SK-N-SH (cell line): ENCODE results near the gene SLC26A11.

ENCODE experiments used
- FOXM1 ChIP-seq: IDR thresholded peaks from 2 replicates; pipeline ENCODE4 v1.4.0; 2012; ENCODE audit warnings: low read depth, mild to moderate bottlenecking
- JUND ChIP-seq: IDR thresholded peaks from 2 replicates; pipeline ENCODE4 v1.4.0; 2012
- TF ChIP-seq, protein P1 (sequence below): fragments of 150-350 bp; IDR thresholded peaks from 2 replicates; pipeline ENCODE4 v1.6.1; 2016; ENCODE audit warnings: mild to moderate bottlenecking, low read depth, low read length
- TF ChIP-seq, protein P2 (sequence below): fragments of 200-600 bp; sonication (generic); IDR thresholded peaks from 2 replicates; pipeline ENCODE4 v1.6.1; 2017; ENCODE audit warnings: antibody characterized with exemption, mild to moderate bottlenecking, moderate library complexity

DNA sequence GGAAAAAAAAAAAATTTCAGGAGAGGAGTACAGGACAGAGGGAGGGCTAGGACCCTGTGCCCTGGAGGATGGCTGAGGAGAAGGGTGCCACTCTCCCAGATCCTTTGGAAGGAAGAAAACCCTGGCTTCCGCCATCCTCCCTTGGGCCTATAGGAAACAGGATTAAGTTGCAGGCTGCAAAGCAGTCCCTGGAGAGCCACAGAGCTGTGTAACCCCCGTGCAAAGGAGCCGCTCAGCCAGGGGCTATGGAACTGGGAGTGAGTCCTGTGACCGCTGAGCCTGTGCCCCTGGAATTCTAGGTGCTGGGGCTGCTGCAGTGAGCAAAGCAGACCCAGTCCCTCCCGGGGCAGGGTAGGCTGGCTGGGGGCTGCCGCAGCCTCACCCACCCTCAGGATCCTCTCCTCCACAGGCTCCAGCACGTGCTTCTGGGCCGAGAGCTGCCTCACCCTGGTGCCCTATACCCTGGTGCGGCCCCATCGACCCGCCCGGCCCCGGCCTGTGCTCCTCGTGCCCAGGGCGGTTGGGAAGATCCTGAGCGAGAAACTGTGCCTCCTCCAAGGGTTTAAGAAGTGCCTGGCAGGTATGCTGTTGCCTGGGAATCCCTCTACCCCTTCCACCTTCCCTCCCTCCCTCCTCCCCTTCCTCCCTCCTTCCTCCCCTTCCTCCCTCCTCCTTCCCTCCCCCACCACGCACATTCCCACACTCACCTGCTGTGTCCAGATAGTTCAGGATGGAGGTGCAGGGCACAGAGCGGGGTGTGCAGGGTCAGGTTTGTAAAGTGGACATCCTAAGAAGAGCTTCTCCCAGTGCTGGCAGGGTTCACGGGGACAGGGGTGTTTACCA, 15.4 kb upstream of the SLC26A11 start:
- TF ChIP-seq, protein P1, sequence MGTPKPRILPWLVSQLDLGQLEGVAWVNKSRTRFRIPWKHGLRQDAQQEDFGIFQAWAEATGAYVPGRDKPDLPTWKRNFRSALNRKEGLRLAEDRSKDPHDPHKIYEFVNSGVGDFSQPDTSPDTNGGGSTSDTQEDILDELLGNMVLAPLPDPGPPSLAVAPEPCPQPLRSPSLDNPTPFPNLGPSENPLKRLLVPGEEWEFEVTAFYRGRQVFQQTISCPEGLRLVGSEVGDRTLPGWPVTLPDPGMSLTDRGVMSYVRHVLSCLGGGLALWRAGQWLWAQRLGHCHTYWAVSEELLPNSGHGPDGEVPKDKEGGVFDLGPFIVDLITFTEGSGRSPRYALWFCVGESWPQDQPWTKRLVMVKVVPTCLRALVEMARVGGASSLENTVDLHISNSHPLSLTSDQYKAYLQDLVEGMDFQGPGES: no peak
- TF ChIP-seq JUND (no peak), FOXM1 (no peak)
- TF ChIP-seq, protein P2, sequence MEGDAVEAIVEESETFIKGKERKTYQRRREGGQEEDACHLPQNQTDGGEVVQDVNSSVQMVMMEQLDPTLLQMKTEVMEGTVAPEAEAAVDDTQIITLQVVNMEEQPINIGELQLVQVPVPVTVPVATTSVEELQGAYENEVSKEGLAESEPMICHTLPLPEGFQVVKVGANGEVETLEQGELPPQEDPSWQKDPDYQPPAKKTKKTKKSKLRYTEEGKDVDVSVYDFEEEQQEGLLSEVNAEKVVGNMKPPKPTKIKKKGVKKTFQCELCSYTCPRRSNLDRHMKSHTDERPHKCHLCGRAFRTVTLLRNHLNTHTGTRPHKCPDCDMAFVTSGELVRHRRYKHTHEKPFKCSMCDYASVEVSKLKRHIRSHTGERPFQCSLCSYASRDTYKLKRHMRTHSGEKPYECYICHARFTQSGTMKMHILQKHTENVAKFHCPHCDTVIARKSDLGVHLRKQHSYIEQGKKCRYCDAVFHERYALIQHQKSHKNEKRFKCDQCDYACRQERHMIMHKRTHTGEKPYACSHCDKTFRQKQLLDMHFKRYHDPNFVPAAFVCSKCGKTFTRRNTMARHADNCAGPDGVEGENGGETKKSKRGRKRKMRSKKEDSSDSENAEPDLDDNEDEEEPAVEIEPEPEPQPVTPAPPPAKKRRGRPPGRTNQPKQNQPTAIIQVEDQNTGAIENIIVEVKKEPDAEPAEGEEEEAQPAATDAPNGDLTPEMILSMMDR: no peak
